ENCODE results near the gene EML6.
A peak's percentile ranks its signal among the peaks of the same experiment; 100 is the strongest.

Gene EML6

GRCh38 chr2:54801352-54801751 is 77.9 kb downstream of the EML6 start:
- FAIRE-seq (no peak), DNase-seq (ENCODE audit: low spot score) (no peak)

- FAIRE-seq = no peak
- no peak for DNase-seq (ENCODE audit: low spot score)
Measured at GRCh38 chr2:54803783-54804751, 80.6 kb downstream of the EML6 start.

- no peak for FAIRE-seq
Measured at GRCh38 chr2:54805255-54805654, 81.8 kb downstream of the EML6 start.

GRCh38 chr2:54806975-54807374 is 83.5 kb downstream of the EML6 start:
- DNase-seq (ENCODE audit: low spot score) = no peak
- FAIRE-seq = no peak

More at GRCh38 chr2:54805255-54805654, 81.8 kb downstream of the EML6 start:
- DNase-seq (ENCODE audit: low spot score) = no peak

GRCh38 chr2:54808661-54809060 is 85.2 kb downstream of the EML6 start:
- DNase-seq (ENCODE audit: low spot score) = no peak
- FAIRE-seq = no peak

- DNase-seq (ENCODE audit: low spot score) (peak; percentile 30), FAIRE-seq (no peak)
Measured at GRCh38 chr2:54809819-54810218, 86.4 kb downstream of the EML6 start.

- FAIRE-seq = no peak
- no peak for DNase-seq (ENCODE audit: low spot score)
Measured at GRCh38 chr2:54810246-54810645, 86.8 kb downstream of the EML6 start.

- FAIRE-seq (peak; percentile 90), DNase-seq (ENCODE audit: low spot score) (no peak)
Measured at GRCh38 chr2:54813584-54813983, 90.1 kb downstream of the EML6 start.

GRCh38 chr2:54814389-54815147 is 91.1 kb downstream of the EML6 start:
- DNase-seq (ENCODE audit: low spot score) (no peak), FAIRE-seq (no peak)

GRCh38 chr2:54815148-54815539 is 91.7 kb downstream of the EML6 start:
- DNase-seq (ENCODE audit: low spot score) (no peak), FAIRE-seq (no peak)

GRCh38 chr2:54818226-54818625 is 94.8 kb downstream of the EML6 start:
- FAIRE-seq (no peak), DNase-seq (ENCODE audit: low spot score) (no peak)

GRCh38 chr2:54820558-54820957 is 97.1 kb downstream of the EML6 start:
- no peak for DNase-seq (ENCODE audit: low spot score)
- no peak for FAIRE-seq

- no peak for FAIRE-seq
- DNase-seq (ENCODE audit: low spot score) = no peak
Measured at GRCh38 chr2:54824567-54824966, 101.1 kb downstream of the EML6 start.

GRCh38 chr2:54830546-54830945 is 107.1 kb downstream of the EML6 start:
- DNase-seq (ENCODE audit: low spot score) = no peak
- no peak for FAIRE-seq

GRCh38 chr2:54831480-54831879 is 108.0 kb downstream of the EML6 start:
- FAIRE-seq (no peak), DNase-seq (ENCODE audit: low spot score) (no peak)

- no peak for FAIRE-seq
- no peak for DNase-seq (ENCODE audit: low spot score)
Measured at GRCh38 chr2:54834721-54835120, 111.3 kb downstream of the EML6 start.

- DNase-seq (ENCODE audit: low spot score) = no peak
- FAIRE-seq = no peak
Measured at GRCh38 chr2:54836477-54836876, 113.0 kb downstream of the EML6 start.

GRCh38 chr2:54838585-54839035 is 115.1 kb downstream of the EML6 start:
- FAIRE-seq (peak; percentile 59), DNase-seq (ENCODE audit: low spot score) (peak; percentile 78)

- DNase-seq (ENCODE audit: low spot score) = no peak
- no peak for FAIRE-seq
Measured at GRCh38 chr2:54839461-54840255, 116.2 kb downstream of the EML6 start.

GRCh38 chr2:54840559-54841468 is 117.4 kb downstream of the EML6 start:
- no peak for FAIRE-seq

More at GRCh38 chr2:54840559-54841468, 117.4 kb downstream of the EML6 start:
- DNase-seq (ENCODE audit: low spot score) = no peak

Measured in urothelium cell line (cell line).